ENCODE results near the gene CPEB4.

DNA sequence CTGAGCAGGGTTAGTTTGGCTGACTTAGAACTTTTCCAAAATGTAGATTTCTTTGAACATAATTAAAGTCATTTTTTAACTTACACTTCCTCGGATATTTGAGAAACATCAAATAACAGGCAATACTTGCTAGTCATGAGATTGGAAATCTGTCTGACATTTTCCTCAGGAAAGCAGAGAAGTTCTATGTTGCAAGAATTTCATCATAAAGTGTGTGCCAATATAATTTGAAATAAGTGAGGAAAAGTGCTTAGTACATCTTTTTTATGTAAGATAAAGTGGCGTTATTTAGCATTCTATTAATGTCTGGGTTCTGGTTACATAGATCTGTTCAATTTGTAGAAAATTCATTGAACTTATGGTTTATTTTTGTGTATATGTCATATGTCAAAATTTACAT is 52.1 kb downstream of the CPEB4 start:
- TF ChIP-seq, protein P1, sequence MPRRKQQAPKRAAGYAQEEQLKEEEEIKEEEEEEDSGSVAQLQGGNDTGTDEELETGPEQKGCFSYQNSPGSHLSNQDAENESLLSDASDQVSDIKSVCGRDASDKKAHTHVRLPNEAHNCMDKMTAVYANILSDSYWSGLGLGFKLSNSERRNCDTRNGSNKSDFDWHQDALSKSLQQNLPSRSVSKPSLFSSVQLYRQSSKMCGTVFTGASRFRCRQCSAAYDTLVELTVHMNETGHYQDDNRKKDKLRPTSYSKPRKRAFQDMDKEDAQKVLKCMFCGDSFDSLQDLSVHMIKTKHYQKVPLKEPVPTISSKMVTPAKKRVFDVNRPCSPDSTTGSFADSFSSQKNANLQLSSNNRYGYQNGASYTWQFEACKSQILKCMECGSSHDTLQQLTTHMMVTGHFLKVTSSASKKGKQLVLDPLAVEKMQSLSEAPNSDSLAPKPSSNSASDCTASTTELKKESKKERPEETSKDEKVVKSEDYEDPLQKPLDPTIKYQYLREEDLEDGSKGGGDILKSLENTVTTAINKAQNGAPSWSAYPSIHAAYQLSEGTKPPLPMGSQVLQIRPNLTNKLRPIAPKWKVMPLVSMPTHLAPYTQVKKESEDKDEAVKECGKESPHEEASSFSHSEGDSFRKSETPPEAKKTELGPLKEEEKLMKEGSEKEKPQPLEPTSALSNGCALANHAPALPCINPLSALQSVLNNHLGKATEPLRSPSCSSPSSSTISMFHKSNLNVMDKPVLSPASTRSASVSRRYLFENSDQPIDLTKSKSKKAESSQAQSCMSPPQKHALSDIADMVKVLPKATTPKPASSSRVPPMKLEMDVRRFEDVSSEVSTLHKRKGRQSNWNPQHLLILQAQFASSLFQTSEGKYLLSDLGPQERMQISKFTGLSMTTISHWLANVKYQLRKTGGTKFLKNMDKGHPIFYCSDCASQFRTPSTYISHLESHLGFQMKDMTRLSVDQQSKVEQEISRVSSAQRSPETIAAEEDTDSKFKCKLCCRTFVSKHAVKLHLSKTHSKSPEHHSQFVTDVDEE (CRISPR knock-in tag; IDR thresholded peaks at IDR 0.05), result no peak
- TF ChIP-seq, protein P2, sequence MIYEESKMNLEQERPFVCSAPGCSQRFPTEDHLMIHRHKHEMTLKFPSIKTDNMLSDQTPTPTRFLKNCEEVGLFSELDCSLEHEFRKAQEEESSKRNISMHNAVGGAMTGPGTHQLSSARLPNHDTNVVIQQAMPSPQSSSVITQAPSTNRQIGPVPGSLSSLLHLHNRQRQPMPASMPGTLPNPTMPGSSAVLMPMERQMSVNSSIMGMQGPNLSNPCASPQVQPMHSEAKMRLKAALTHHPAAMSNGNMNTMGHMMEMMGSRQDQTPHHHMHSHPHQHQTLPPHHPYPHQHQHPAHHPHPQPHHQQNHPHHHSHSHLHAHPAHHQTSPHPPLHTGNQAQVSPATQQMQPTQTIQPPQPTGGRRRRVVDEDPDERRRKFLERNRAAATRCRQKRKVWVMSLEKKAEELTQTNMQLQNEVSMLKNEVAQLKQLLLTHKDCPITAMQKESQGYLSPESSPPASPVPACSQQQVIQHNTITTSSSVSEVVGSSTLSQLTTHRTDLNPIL (CRISPR knock-in tag; IDR thresholded peaks at IDR 0.05; ENCODE audit: low read depth), result no peak
- TF ChIP-seq BACH2 (CRISPR knock-in tag; IDR thresholded peaks at IDR 0.05; ENCODE audit: borderline replicate concordance) (no peak), ZC3H10 (CRISPR knock-in tag; IDR thresholded peaks at IDR 0.05) (no peak), ESRRG (CRISPR knock-in tag; IDR thresholded peaks at IDR 0.05) (no peak), ISL1 (CRISPR knock-in tag; IDR thresholded peaks at IDR 0.05) (no peak), ARNTL (CRISPR knock-in tag; IDR thresholded peaks at IDR 0.05; ENCODE audit: borderline replicate concordance, low read depth) (no peak)
- TF ChIP-seq, protein P3, sequence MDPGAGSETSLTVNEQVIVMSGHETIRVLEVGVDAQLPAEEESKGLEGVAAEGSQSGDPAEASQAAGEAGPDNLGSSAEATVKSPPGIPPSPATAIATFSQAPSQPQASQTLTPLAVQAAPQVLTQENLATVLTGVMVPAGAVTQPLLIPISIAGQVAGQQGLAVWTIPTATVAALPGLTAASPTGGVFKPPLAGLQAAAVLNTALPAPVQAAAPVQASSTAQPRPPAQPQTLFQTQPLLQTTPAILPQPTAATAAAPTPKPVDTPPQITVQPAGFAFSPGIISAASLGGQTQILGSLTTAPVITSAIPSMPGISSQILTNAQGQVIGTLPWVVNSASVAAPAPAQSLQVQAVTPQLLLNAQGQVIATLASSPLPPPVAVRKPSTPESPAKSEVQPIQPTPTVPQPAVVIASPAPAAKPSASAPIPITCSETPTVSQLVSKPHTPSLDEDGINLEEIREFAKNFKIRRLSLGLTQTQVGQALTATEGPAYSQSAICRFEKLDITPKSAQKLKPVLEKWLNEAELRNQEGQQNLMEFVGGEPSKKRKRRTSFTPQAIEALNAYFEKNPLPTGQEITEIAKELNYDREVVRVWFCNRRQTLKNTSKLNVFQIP (CRISPR knock-in tag; IDR thresholded peaks at IDR 0.05; ENCODE audit: borderline replicate concordance, low read depth), result no peak
- TF ChIP-seq, protein P4, sequence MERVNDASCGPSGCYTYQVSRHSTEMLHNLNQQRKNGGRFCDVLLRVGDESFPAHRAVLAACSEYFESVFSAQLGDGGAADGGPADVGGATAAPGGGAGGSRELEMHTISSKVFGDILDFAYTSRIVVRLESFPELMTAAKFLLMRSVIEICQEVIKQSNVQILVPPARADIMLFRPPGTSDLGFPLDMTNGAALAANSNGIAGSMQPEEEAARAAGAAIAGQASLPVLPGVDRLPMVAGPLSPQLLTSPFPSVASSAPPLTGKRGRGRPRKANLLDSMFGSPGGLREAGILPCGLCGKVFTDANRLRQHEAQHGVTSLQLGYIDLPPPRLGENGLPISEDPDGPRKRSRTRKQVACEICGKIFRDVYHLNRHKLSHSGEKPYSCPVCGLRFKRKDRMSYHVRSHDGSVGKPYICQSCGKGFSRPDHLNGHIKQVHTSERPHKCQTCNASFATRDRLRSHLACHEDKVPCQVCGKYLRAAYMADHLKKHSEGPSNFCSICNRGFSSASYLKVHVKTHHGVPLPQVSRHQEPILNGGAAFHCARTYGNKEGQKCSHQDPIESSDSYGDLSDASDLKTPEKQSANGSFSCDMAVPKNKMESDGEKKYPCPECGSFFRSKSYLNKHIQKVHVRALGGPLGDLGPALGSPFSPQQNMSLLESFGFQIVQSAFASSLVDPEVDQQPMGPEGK (CRISPR knock-in tag; IDR thresholded peaks at IDR 0.05; ENCODE audit: borderline replicate concordance), result no peak

Data from SK-N-SH treated with all-trans-retinoic acid at 6 μM for 48 hours (cell line).